Medulla oblongata (tissue), 1 donor: ENCODE data around the gene BACH2.
A peak's percentile ranks its signal among the peaks of the same experiment; 100 is the strongest.

Experiments used
- DNase-seq: peaks from one replicate; pipeline ENCODE4 v3.0.0-alpha.2; 2015; ENCODE audit errors: extremely low spot score

Gene BACH2

DNA sequence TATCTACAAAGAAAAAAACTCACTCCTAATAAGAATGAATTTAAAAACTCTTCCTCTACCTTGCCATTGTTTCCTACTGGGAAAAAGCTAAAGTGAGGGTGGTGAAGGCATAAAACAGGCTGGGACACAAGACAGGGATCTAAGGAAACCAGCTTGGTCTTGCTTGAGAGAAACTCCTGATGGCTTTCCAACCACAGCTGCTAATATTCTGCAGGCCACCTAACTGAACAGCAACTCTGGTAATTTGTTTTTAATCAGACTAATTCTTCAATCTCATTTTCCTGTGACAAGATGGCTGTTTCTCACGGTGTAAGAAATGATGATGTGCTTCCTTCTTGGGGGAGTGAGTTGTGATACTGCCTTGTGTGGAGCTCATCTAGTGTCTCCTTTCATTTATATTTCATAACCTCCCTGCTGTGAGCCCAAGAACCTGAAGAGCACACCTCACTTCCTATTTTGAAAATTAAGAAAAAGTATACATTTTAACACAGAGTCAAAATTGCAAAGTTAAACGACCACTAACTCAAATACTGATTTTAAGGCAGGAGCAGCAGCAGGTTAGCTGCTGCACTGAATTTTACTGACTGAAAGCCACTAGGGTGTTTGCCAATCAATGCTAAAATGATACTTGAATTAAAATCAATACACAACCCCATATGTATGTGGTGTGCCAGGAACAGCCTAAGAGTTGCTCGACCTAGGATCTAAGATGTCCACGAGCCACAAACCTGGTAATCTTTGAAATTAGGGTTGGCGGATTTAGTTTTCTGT, 58.0 kb downstream of the BACH2 start:
- DNase-seq = no peak

DNA sequence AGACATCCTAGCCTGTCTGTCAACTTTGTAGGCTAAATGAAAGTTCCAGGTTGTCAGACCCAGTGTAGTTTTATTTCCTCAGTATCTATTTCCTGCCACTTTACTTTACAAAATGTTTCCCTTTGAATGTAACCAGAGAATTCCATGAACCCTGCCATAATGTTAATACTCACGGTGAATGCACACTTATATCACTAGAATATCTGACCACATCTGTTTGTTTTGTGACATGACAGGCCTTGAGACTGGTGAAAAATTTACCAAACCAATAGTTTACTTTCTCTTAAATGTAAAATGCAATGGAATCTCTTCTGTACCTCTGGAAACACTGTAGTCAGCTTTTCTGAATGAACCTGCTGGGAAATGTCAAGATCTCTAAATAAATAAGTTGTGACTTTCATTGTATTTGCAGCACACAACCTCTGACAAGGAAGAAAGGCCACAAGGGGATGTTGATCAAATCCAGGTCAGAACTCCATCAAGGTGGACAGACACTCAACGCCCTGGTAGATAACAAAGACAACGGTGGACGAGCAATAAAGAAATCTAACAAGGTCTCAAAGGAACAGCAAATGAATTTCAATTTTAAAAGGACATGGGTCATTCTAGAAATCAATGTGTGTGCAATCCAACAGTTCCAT, 59.2 kb downstream of the BACH2 start:
- DNase-seq = no peak

DNA sequence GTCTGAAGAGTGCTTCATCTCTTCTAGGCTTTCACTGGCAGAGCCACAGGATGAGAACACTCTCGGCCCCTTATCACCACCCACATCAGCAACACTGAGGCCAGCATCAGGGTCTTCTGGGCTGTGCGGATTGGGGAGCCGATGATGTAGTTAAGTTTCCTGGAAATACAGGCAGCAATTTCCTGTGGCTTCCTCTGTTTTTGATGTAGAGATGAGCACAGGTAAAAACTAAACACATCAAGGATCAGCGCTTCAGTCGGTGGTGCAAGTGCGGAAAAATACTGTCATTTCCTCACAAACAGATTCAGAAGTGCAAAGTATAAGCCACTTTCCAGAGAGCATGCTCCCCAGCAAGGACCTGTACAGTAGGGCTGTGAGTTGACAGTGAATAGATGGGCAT, 62.6 kb downstream of the BACH2 start:
- no peak for DNase-seq

DNA sequence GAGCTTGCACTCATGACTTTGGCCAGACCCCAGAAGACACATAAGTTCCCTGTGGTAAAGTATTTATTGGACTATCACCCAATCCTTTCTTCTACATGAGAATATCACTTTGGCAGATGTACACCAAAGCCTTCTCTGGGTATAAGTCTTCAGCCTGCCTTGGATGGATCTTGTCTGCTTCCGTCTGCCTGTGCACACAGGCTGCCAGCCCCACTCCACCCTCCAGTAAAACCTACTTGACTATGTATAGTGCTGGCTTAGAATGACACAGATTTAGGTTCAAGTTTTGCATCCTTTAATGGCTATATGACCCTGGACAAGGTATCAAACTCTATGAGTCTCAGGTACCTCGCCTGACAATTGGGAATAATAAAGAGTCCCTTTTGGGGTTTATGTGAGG, 63.4 kb downstream of the BACH2 start:
- no peak for DNase-seq

DNA sequence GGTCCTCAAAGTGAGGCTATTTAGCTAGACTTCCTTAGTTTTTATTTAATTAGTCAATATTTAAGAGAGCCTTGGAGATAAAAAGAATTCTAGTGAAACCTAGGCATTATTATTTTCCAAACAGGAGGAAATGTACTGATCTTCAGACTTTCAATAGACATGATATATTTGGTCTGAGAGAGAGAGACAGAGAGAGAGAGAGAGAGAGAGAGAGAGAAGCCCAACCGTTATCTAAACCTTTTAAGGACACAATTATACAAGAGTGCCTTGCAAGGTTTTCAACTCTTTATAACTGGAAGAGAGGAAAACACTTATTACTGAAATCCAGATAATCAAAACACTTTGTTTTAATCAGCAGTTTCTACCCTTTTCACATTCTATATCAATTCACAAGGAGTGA, 64.8 kb downstream of the BACH2 start:
- no peak for DNase-seq

DNA sequence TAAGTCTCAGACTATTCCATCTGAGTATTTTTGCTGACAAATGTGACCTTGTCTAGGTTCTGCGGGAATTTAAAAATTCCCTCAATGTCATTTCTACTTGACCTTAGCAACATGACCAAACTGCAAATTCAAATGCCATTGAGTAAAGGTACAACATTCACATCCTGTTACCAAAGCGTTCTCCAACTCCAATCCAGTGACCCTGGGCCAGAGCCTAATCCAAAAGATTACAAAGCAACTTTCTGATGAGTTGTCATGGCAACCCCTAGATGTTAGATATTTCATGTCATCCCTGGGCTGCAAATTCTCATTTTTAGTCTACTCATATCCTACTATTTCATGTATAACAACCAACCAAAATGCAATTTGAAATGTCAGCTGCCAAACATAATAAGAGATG, 65.3 kb downstream of the BACH2 start:
- no peak for DNase-seq

GRCh38 chr6:90230548-90231215, 66.0 kb downstream of the BACH2 start:
- DNase-seq = no peak

DNA sequence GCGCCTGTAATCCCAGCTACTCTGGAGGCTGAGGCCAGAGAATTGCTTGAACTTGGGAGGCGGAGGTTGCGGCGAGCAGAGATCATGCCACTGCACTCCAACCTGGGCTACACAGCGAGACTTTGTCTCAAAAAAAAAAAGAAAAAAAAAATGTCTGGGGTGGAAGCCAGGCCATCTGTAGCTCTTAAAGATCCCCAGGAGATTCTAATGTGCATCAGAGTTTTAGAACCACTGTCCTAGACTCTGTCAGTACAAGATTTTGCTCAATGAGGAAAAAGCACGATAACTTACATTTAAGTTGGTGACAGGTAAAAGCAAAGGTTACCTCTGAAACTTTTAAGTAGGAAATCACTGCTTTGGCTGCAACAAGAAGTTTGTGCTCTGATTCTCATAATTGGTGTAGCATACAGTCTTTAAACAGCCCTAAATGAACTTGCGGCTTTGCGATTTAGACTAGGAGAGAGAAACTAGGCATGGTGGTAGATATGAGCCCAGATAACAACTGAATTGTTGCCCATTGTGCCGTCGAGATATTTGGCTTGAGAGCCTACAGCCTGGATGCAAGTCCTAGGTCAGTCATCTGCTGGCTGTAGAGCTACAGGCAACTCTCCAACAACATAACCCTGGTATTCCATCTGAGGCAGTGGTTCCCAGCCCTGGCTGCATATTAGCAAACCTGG, 67.2 kb downstream of the BACH2 start:
- no peak for DNase-seq

DNA sequence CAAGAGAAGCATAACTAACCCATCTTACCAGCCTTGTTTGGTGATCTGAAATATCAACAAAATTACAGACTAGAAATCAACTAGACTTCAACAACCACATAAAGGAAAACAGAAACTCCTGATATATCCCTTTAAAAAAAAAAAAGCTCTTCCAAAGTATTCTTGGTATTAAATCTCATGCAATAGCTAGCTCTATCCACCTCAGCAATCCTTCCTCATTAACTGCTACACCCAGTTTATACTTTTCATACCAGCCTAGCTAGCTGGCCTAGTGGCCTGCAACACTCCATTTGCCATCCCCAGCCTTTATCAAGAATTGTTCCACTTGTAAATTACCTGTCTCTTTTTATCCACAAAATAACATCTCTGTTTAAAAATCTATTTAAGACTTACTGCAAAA, 69.0 kb downstream of the BACH2 start:
- DNase-seq = no peak

DNA sequence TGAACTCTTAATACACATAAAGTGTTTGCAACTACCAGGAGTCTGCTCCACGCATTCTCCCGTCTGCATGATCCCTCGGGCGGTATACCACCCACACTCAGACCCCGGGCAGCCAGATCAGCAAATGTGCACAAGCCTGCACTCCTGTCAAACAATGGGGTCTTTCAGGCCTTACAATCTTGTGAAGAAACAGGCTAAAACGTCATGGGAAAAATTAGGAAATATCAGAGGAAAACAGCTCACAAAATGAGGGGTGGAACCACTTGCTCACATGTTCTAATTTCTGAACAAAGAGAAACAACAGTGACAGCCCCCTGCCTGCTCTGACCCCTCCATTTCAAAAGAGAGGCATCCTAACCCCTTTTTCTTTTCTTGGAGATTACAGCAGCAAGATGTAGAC, 69.4 kb downstream of the BACH2 start:
- peak; percentile 36 for DNase-seq

GRCh38 chr6:90226257-90226656, 70.4 kb downstream of the BACH2 start:
- no peak for DNase-seq

DNA sequence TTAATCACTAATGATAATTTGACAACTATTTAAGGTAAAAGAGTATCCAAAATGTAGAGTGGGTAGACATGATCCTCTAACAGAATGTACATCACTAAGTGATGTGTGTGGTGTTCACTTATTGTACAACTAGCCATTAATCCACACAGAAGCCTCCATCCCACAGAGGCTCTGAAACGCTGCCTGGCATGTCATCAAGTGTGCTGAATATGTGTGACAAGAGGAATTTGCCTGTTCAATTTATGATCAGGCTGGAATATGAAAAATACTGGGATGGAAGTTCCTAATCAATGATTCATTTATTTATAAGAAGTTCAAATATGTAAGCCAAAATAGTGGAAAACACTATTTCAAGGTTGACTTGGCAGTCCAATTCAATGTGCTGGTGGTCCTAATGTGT, 72.4 kb downstream of the BACH2 start:
- no peak for DNase-seq

GRCh38 chr6:90222724-90223198, 73.9 kb downstream of the BACH2 start:
- no peak for DNase-seq

DNA sequence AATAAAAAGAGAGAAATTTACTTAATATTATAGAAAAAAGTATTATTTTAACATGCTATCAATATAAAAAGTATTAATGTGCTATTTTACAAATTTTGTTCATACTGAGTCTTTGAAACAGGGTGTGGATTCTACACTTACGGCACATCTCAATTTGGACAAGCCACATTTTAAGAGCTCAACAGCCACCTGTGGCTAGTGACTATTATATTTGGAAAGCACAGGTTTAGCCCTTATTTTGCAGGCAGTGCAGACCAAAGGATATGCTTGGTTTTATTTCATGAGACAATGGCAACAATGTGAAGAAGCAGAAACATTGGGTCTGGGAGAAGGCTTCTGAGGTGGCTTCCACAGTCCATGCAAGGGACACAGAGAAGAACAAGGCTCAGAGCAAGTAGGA, 74.6 kb downstream of the BACH2 start:
- DNase-seq = no peak

GRCh38 chr6:90221403-90221802, 75.2 kb downstream of the BACH2 start:
- DNase-seq = no peak

DNA sequence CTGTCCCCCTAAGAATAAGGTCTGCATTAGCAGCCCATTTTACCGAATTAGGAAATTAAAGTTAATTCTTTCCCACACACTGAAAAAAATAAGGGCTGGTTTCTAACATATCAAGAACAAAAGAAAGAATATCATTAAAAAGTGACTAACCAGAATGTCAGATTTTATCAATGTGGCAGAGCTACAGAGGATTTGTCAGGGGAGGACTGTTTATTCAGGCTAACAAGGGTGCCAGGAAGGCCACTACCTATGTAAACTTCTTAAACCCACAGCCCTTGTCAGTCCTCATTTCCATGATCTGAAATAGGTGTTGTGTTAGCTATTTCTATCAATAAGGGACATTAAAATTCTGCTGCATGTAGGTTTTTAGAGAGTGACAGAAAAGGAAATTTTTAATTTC, 76.4 kb downstream of the BACH2 start:
- DNase-seq = no peak

DNA sequence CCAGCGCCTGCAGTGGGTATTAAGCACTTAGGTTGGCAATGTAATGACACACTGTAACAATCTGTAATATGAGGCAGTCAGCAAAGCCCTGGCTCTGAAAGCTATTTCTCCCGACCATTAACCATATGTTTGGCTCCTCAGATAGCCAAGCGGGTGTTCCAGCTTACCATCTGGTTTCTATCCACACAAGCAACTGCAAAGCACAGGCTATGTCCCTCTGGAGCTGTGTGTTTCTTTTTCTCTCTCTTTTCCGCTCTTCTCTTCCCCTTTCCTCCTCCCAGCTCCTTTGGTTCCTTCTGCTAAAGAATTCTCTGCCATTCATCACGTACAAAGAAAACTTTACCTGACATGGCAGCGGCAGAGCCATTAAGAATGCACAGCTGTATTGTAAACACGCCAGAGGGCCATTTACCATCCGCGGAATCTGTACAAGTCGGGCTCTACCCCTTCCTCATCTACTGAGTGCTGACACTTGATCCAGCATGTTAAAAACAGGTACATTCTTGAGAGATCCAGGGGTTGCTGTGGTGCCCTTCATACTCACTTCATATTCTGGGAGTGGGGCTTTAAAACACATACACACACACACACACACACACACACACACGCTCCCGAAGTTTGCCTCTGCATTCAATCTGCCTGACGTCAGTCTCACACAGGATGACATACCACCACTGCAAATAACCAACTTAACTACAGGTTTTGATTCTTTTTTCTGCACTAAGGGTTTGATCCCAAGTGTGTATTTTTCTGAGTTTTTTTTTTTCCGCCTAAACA, 77.2 kb downstream of the BACH2 start:
- peak; percentile 68 for DNase-seq

DNA sequence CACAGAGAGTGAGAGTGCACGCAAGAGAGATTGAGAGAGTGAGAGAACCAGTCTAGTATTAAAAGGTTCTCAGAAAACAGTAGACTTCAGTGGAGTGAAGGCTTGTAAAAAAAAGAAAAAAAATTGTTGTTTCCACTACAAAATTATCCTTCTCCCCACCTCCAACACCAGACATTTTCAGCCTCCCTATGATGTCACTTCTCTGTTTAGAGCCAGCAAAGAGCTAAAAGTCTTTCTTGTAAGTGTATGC, 77.8 kb downstream of the BACH2 start:
- no peak for DNase-seq

DNA sequence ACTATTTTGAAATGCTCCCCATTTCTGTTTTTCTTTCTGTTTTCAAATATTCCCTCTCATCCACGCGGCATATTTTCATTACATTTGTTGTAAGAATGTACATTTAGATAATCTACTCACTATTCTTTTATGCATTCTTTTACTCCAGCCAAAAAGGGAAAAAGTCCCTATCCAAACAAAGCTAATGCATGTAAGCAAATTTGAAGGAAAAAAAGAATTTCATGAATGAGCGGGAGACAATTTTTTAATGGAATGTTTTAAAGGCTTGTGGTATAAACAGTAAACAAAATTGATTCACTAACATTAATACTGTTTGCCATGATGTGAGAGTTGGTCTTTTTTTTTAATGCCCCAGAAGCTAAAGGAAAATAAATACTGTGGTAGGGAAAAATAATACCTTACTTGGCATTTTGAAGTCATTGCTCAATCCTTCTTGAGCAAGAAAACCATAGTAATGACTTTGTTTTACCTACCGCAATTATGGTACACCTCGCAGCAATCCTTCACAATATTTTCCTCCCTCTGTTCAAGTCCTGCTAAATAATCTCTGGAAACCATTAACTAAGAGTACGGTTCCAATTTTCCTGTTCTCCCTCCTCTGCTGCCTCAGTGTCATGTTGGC, 79.0 kb downstream of the BACH2 start:
- no peak for DNase-seq

DNA sequence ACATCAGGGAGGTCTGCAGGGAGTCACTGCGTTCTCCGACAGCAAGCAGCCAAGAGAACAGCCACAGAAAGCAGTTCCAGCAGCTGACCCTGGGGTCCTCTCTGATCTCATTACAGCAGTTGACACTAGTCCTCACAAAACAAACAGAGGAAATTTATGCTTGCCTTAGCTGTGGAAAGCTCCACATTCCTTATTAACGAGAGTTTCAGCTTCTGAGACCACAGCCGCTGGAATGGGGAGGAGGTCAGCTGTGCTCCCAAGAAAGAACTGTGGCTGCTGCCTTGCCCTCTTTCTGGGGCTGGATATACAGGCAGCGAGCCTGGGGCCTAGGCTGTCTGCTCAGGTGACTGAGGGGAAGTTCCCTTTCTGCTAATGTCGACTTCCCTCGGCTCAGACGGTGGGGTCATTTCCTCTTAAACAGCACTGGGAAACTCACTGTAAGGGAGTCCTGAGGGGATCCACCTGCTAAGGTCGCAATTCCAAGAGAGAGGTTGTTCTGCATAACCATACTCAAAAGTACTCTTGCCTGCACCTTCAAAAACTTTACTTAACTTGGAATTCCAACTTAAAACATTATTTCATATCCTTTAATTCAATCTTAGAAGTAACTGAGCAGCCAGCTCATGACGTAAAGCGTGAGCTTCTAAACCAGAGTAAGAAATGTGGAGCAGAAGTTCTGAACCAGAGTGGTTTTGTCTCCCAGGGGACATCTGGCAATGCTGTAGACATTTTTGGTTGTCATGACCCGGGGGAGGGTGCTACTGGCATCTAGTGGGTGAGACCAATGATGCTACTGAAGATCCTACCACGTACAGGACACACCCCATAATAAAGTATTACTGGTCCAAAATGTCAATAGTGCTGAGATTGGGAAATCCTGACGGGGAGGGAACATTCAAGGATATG, 80.3 kb downstream of the BACH2 start:
- DNase-seq = peak; percentile 62
